ENCODE measurements around the gene CLTA.
A peak's percentile ranks its signal among the peaks of the same experiment; 100 is the strongest.
"Not testable (repeated sequence)": the region's sequence is repeated elsewhere in the genome, so short reads cannot be mapped to it uniquely, and the experiment has no call there.

The CLTA gene

DNA sequence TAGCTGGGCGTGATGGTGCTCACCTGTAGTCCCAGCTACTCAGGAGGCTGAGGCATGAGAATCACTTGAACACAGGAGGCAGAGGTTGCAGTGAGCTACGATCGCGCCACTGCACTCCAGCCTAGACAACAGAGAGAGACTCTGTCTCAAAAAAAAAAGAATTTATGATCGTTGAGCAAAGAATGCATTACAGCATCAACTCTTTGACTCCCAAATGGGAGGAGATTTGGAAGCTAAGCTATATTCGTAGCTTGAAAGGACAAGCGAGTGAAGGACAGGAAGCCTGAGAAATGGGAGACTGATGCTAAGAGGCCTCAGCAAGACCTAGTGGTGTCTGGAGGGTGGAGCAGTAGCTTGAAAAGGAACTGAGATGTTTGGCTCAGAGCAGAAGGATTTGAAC is 31.8 kb upstream of the CLTA start:
- no peak for DNase-seq (ENCODE audit: low read depth)

DNA sequence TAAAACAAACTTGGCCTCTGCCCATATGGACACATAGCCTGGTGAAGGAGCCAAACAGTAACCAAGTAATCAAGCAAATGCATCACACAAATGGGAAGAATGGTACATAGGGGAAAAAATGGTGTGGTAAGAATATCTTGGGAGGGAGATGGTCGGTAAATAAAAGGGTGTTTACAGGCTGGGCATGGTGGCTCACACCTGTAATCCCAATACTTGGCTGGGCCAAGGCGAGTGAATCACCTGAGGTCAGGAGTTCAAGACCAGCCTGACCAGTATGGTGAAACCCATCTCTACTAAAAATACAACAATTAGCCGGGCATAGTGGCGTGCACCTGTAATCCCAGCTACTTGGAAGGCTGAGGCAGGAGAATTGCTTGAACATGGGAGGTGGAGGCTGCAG is 31.2 kb upstream of the CLTA start:
- not testable (repeated sequence) for DNase-seq (ENCODE audit: low read depth)

DNA sequence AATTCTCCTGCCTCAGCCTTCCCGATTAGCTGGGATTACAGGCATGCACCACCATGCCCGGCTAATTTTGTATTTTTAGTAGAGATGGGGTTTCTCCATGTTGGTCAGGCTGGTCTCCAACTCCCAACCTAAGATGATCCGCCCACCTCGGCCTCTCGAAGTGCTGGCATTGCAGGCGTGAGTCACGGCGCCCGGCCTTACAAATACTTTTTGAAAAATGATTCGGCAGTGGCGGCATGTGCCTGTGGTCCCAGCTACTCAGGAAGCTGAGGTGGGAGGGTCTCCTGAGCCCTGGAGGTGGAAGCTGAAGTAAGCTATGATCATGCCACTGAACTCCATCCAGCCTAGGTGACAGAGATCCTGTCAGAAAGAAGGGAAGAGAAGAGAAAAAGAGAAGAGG is 30.6 kb upstream of the CLTA start:
- not testable (repeated sequence) for DNase-seq (ENCODE audit: low read depth)

DNA sequence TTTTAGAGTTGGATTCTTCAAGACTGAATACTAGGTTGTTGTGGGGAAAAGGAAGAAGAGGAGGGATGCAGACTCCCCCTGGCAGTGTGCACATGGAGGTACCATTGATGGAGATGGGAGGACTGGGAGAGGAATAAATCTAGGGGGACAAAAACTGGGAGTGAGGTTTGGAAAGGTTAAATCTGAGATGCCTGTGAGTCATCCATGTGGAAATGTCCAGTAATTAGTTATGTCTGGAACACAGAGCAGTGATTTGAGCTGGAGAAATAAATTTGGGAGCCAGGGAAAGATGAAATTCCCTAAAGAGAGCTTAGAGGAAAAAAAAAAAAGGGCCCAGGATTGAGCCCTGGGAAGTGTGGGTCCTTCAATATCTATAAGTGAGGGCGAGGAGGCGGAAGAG is 29.5 kb upstream of the CLTA start:
- DNase-seq (ENCODE audit: low read depth), result no peak

DNA sequence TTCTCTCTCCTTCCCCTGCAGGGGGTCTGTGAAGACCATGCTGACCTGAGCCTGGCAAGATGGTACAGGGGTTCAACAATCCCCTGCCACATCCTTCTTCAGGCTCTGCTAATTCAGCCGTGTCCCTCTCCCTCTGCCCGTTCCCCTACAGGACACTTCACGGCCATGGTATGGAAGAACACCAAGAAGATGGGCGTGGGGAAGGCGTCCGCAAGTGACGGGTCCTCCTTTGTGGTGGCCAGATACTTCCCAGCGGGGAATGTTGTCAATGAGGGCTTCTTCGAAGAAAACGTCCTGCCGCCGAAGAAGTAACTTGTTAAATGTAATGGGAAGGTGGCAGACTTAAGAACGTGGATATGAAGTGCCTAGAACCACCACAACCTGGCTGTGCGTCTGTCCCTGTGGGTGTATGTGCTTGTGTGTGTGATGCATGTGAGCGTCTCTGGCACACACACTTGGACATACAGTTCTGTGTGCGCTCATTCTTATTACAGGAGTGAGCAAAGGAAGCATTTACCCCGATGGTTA is 28.4 kb upstream of the CLTA start:
- DNase-seq (ENCODE audit: low read depth), result no peak

DNA sequence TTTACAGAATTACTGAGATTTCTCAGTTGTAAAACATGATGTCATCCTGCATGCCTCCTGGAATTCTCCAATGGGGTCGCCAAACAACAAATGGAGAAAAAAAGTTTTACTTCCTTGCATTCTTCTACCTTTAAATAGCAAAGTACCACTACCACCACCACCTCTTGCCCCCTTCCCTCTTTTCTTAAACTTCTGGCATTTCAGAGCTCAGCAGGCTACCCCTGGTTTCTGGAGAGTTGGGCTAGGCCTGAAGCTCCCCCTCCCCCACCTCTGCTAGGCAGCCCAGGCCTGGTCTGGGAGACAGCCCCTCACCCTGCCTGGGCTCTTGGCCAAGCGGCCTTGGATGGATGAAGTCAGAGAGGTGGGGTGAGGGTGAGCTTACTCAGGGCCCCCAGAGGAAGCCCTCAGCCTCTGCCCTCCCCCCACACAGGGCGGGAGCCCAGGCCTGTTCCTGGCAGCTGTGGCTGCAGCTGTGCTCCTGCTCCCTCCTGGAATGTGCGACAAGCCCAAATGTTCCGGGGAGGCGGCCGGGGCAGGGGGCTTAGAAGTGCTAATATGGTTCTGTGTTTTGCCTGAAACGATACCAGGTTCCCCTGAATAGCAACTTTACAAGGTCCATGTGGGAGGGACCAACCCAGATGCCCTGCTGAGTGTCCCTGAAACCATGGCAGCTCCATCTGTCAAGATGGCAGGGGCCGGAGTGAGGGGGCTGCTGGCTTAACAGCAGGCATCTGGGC is 27.5 kb upstream of the CLTA start:
- no peak for DNase-seq (ENCODE audit: low read depth)

DNA sequence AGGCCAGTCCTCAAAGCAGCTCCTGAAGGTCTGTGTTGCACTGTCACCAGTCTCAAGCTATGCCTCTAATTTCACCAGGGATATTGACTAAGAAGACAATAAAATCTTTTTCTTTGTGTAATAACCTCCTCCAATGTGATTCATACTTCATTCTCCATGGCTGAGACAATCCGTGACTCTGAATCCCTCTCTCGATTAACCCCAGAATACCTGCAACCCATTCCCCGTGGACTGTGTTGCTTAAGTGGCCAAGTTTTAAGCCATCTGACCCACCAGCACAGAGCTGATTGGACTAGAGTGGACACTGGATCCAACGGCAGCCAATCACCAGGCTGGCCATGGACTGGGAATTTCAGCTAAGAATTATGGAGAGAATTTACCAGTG is 26.9 kb upstream of the CLTA start:
- DNase-seq (ENCODE audit: low read depth), result no peak

DNA sequence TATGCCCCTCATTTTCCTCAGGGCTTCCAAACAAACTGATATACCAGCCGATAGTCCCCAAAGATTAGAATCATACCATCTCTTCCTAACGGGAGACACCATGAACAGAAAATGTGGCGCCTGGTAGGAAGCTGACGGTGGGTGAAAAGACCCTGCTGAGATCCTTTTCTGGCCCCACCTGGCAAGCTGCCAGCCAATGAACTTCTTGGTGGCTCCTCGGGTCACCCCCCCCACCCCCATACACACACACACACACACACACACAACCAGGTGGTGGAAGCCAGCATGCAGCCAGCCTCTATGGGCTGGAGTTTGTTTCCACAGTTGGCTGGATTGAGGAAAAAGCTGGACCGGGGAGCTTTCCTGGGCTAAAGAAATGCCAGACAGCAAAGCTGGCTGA is 26.3 kb upstream of the CLTA start:
- no peak for DNase-seq (ENCODE audit: low read depth)

DNA sequence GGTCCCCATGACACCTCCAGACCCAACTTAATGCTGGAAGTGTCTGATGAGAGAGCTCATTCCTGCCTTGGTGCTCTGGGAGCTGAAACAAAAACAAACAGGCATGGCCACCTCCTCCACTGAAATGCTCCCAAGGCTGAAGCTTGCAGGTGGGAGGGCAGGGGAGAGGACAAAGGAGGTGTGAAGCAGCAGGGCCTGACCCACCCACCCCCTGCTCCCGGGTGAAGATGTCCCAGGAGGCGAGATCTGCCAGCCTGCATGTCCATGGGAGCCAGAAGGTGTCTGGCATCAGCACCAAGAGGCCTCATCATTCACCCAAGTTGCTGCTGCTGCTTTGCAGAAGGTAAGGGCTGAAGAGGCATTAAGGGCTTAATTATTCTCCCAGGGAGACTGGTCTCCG is 25.7 kb upstream of the CLTA start:
- DNase-seq (ENCODE audit: low read depth), result no peak

DNA sequence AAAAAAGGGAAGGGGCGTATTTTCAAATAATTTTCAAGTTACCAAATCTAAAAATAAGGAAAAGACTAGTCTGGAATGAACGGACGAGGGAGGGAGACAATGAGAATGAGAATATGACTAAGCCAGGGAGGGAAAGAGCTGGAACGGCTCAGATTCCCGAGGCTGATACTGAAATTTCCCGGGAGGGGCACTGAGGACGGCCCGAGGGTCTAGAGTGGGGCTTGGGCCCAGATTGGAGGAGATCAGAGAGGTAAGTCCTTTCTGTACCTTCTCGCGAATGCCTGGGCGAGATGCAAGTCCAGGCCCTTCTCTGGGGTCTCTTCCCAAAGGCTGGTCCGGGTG is 24.9 kb upstream of the CLTA start:
- no peak for DNase-seq (ENCODE audit: low read depth)

DNA sequence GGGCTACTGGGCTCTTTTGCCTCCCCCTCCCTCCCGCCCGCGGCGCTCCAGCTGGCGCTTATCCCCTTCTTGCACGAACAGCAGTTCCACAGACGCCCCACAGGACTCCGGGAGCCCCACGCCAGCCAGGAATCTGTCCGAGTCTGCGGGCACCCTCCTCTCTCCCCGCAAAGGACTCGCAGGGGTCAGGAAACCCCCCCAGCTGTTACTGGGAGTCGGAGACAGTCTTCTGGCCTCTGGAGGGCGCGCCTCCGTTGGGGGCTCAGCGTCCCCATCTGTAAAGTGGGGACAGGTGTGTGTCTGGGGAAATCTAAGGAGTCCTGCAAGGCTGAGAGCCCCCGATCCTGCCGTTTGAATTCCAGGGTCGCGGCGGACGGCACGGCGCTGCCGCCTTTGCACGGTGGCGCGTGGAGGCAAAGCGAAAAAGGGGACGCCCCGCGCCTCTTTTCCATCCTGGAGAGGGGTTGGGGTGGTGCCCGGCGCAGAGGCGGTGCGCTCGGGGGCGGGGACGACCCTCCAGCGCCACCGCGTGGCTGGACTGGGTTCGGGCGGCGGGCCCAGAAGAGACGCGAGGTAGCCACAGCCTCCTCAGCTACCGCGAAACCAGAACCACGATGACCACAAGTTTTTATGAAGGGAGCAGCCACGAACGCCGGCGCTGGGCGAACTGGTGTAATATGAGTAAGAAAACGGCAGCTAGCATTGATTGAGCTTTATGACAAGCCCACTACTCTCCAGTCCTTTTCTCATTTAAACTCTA is 24.4 kb upstream of the CLTA start:
- peak; percentile 79 for DNase-seq (ENCODE audit: low read depth)

DNA sequence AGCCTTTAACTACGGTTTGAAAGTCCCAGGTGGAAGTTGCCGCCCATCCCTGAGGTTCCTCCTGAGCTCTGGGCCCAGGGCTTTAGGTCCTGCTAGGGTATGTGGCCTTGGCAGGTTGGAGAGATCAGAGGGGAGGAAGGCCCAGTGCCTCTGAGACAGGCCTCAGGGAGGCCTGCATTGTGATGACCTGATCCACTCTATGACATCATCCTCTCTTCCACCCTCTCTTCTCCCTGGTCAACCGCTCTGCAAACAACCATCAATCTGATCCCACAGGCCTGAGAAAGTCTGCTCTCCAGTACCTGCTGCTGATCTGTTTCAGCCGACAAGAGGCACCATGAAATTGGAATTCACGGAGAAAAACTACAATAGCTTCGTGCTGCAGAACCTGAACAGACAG is 21.6 kb upstream of the CLTA start, which contains the start of gene CCIN:
Gene CCIN (plus strand): TSS at position 223 of the 400 bp plus-strand sequence. CDS start 115 bp downstream, at position 338.
- DNase-seq (ENCODE audit: low read depth), result no peak

DNA sequence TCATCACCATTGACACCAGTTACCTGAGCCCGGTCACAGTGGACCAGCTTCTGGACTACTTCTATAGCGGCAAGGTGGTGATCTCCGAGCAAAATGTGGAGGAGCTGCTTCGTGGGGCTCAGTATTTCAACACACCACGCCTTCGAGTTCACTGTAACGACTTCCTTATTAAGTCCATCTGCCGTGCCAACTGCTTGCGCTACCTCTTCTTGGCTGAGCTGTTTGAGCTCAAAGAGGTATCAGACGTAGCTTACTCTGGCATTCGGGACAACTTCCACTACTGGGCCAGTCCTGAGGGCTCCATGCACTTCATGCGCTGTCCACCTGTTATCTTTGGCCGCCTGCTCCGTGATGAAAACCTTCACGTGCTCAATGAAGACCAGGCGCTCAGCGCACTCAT is 21.0 kb upstream of the CLTA start:
- no peak for DNase-seq (ENCODE audit: low read depth)

DNA sequence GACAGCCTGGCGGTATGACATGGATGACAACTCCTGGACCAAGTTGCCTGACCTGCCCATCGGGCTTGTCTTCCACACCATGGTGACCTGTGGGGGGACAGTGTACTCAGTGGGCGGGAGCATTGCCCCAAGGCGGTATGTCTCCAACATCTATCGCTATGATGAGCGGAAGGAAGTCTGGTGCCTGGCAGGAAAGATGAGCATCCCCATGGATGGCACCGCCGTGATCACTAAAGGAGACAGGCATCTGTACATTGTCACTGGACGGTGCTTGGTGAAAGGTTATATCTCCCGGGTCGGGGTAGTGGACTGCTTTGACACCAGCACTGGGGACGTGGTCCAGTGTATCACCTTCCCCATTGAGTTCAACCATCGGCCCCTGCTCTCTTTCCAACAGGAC is 20.2 kb upstream of the CLTA start:
- no peak for DNase-seq (ENCODE audit: low read depth)

DNA sequence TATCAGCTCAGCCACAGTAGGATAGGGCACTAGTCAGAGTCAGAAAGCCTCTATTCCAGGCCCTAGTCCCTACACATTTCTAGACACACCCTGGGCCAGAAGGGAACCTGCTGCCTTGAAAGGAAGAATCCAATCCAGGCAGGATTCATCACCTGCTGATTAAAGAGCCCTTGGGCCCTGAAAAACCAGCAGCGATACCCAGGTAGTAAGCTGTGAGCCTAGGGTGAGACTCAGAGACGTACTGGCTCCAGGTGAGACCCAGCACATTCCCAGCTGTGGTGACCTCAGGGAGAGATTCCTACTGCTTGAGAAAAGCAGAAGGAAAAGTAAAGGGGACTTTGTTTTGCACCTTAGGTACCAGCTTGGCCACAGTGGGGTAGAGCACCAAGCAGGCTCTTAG is 16.9 kb upstream of the CLTA start:
- no peak for DNase-seq (ENCODE audit: low read depth)

DNA sequence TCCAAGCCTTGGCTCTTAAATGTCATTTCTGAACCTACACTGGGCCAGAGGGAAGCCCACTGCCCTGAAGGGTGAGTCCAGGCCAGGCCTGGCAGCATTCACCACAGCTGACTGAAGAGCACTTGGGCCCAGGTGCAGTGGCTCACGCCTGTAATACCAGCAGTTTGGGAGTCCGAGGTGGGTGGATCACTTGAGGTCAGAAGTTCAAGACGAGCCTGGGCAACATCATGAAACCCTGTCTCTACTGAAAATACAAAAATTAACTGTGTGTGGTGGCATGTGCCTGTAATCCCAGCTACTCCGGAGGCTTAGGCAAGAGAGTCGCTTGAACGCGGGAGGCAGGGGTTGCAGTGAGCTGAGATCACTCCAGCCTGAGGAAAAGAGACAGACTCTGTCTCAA is 16.4 kb upstream of the CLTA start:
- no peak for DNase-seq (ENCODE audit: low read depth)

DNA sequence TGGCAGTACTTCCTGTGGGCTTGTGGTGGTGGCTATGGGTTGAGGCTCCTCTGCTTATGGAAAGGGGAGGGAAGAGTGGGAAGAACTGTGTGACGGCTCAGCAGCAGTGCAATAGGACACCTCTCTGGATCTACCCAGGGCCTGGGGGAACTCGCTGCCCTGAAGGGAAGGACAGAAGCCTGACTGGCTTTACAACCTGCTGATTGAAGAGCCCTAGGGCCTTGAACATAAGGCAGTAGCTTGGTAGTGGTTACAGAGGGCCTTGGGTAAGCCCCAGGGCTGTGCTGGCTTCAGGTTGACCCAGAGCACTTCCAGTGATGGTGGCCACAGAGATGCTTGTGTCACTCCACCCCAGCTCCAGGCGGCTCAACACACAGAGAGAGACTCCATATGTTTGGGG is 16.0 kb upstream of the CLTA start:
- DNase-seq (ENCODE audit: low read depth), result no peak

DNA sequence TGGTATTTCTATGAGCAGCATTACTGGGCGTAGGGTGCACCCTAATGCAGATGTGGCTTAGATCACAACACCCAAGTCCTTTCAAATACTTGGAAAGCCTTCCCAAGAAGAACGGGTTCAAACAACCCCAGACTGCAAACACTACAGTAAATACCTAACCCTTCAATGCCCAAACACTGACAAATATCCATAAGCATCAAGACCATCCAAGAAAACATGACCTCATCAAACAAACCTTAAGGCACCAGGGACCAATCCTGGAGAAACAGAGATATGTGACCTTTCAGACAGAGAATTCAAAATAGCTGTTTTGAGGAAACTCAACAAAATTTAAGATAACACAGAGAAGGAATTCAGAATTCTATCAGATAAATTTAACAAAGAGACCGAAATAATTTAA is 15.5 kb upstream of the CLTA start:
- DNase-seq (ENCODE audit: low read depth), result not testable (repeated sequence)

DNA sequence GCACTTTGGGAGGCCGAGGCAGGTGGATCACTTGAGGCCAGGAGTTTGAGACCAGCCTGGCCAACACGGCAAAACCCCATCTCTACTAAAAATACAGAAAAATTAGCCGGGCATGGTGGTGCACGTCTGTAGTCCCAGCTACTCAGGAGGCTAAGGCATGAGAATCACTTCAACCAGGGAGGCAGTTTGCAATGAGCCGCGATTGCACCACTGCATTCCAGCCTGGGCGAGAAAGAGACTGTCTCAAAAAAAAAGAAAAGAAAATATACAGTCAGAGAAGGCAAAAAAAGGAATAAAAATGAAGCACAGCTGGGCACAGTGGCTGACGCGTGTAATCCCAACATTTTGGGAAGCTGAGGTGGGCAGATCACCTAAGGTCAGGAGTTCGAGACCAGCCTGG is 14.2 kb upstream of the CLTA start:
- not testable (repeated sequence) for DNase-seq (ENCODE audit: low read depth)

DNA sequence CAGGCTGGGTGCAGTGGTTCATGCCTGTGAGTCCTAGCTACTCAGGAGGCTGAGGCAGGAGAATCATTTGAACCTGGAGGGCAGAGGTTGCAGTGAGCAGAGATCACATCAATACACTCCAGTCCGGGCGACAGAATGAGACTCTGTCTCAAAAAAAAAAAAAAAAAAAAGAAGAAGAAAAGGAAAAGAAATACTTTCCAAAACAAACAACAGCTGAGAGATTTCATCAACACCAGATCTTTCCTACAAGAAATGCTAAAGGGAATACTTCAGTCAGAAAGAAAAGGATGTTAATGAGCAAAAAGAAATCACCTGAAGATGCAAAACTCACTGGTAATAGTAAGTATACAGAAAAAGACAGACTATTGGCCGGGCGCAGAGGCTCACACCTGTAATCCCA is 13.2 kb upstream of the CLTA start:
- no peak for DNase-seq (ENCODE audit: low read depth)

DNA sequence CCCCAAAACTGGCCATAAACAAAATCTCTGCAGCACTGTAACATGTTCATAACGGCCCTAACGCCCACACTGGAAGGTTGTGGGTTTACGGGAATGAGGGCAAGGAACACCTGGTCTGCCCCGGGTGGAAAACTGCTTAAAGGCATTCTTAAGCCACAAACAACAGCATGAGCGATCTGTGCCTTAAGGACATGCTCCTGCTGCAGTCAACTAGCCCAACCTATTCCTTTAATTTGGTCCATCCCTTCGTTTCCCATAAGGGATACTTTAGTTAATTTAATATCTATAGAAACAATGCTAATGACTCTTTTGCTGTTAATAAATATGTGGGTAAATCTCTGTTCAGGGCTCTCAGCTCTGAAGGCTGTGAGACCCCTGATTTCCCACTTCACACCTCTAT is 10.5 kb upstream of the CLTA start:
- DNase-seq (ENCODE audit: low read depth), result not testable (repeated sequence)

DNA sequence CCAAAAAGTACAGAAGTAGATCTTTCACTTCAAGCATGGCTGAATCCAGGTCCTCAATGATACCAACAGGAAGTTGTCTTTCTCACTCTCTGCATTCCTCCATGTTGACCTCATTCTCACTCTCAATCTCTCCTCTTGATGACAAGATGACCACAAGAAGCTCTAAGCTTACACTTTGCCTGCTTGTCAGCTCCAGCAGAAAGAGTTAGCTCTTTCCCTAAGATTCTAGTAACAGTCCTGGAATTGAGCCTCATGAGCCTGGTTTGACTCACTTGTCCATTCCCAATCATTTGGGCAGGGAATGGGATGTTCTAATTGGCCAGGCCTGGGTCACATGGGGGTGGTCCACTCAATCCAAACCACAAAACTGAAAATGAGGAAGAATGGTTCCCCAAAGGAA is 3.3 kb upstream of the CLTA start:
- no peak for DNase-seq (ENCODE audit: low read depth)

DNA sequence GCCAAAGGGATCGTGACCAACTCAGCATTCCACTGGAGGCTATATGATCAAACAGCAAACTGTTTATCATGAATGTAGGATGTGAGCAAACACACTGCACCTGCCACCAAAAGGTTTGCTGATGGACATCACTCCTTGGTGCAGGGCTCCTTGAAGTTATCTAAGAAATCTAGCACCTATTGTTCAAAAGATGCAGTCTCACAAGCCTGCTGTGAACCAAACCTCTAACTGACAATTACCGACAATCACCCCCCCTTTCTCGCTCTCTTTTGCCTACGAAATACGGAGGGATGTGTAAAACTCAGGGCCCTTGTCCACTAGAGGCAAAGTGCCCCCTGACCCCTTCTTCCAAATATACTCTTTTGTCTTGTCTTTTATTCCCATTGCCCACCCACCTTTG is 2.5 kb upstream of the CLTA start:
- DNase-seq (ENCODE audit: low read depth), result no peak

DNA sequence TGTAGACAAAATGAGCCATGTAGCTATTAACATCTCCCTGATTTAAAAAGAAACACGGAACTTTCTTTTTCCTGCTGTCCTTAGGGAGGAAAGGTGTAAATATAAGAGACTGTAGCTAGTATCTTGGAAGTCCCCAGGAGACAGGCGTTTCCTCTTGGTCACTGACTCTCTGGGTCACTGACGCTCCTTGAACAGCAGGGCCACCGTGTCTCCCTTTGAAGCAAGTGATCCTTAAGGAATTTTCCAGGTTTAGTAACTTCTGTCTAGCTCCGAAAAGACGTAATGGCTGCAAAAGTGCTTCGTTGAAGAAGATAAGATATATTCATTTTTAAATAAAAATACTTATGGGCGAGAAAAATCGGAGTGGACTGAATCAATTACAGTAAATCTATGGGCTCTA is 745 bp upstream of the CLTA start:
- DNase-seq (ENCODE audit: low read depth), result no peak
